T-helper 2 cell treated with Interferon-gamma antibody and Interleukin-4, amounts not matched to agents 100 ng/mL and 5 ng/mL, for 36 hours (primary cell): ENCODE measurements around the gene DTNBP1. TPM values are rescaled to one million over a fixed set of nuclear protein-coding genes. Genes with fewer than 3 reads are reported as not detected.
"Not testable (repeated sequence)": the region's sequence is repeated elsewhere in the genome, so short reads cannot be mapped to it uniquely, and the experiment has no call there.

ENCODE experiments used
- intact Hi-C: fragments of 100-400 bp; cut with micrococcal nuclease; formaldehyde crosslinking; loops from one replicate; pipeline ENCODE4 v1.15.1; 2023
- total RNA-seq: library from RNA; stranded (reverse); gene quantifications from 2 replicates; pipeline ENCODE4 v1.2.3, GENCODE V29; 2022

The DTNBP1 gene
- total RNA-seq, 1 donor from 2014 or later: 25.3 TPM

- intact Hi-C loops: no loop called here
Observed at GRCh38 chr6:15672291-15672690, 9.5 kb upstream of the DTNBP1 start.

- intact Hi-C loops: no loop called here
Observed at GRCh38 chr6:15668918-15669317, 6.1 kb upstream of the DTNBP1 start.

GRCh38 chr6:15666896-15667295 lies 4.1 kb upstream of the DTNBP1 start:
- intact Hi-C loops: not testable (repeated sequence)

- intact Hi-C loops: no loop called here
Observed at GRCh38 chr6:15665237-15665636, 2.4 kb upstream of the DTNBP1 start.

- intact Hi-C loops: loop anchor here (2.0 to 5.0 kb wide), 2 partner anchors 466 to 1851 kb away; partner anchors contain the start of genes MCUR1 and MYLIP
Observed at GRCh38 chr6:15663130-15663871, 473 bp upstream of the DTNBP1 start.

GRCh38 chr6:15661853-15662325 lies 939 bp downstream of the DTNBP1 start:
- intact Hi-C loops: loop anchor here (1.0 to 5.0 kb wide), 3 partner anchors 29 to 1850 kb away; partner anchors contain the start of genes MCUR1 and MYLIP

- intact Hi-C loops: no loop called here
Observed at GRCh38 chr6:15659181-15659580, 3.6 kb downstream of the DTNBP1 start.

- intact Hi-C loops: no loop called here
Observed at GRCh38 chr6:15658181-15658744, 4.6 kb downstream of the DTNBP1 start.

GRCh38 chr6:15657290-15657689 lies 5.5 kb downstream of the DTNBP1 start:
- intact Hi-C loops: no loop called here

GRCh38 chr6:15656145-15656544 lies 6.7 kb downstream of the DTNBP1 start:
- intact Hi-C loops: no loop called here

GRCh38 chr6:15654250-15654649 lies 8.6 kb downstream of the DTNBP1 start:
- intact Hi-C loops: no loop called here

- intact Hi-C loops: no loop called here
Observed at GRCh38 chr6:15653581-15653980, 9.2 kb downstream of the DTNBP1 start.

GRCh38 chr6:15650004-15650559 lies 12.7 kb downstream of the DTNBP1 start:
- intact Hi-C loops: not testable (repeated sequence)

- intact Hi-C loops: no loop called here
Observed at GRCh38 chr6:15644904-15645303, 17.9 kb downstream of the DTNBP1 start.

GRCh38 chr6:15643542-15643941 lies 19.3 kb downstream of the DTNBP1 start:
- intact Hi-C loops: no loop called here

- intact Hi-C loops: no loop called here
Observed at GRCh38 chr6:15642276-15642675, 20.6 kb downstream of the DTNBP1 start.

GRCh38 chr6:15638373-15638772 lies 24.5 kb downstream of the DTNBP1 start:
- intact Hi-C loops: no loop called here

- intact Hi-C loops: no loop called here
Observed at GRCh38 chr6:15631432-15631831, 31.4 kb downstream of the DTNBP1 start.

- intact Hi-C loops: no loop called here
Observed at GRCh38 chr6:15630202-15630601, 32.6 kb downstream of the DTNBP1 start.

GRCh38 chr6:15629487-15629886 lies 33.3 kb downstream of the DTNBP1 start:
- intact Hi-C loops: loop anchor here (10.0 kb wide), 2 partner anchors 1415 to 1715 kb away; no protein-coding TSS in a partner anchor

GRCh38 chr6:15628499-15629131 lies 34.2 kb downstream of the DTNBP1 start:
- intact Hi-C loops: loop anchor here (10.0 kb wide), 2 partner anchors 1414 to 1714 kb away; no protein-coding TSS in a partner anchor

GRCh38 chr6:15627821-15628220 lies 35.0 kb downstream of the DTNBP1 start:
- intact Hi-C loops: loop anchor here (10.0 kb wide), 2 partner anchors 1413 to 1713 kb away; no protein-coding TSS in a partner anchor
